HEK293T (cell line): ENCODE results near the gene DOCK9.

Source experiments
- BHLHE40 ChIP-seq: fragments of 450-650 bp; IDR thresholded peaks from 2 replicates; pipeline ENCODE4 v1.6.1; 2016; ENCODE audit warnings: mild to moderate bottlenecking, moderate library complexity, borderline replicate concordance
- FOXA1 ChIP-seq: fragments of 450-650 bp; IDR thresholded peaks from 2 replicates; pipeline ENCODE4 v1.6.1; 2016; ENCODE audit warnings: mild to moderate bottlenecking
- FOXK2 ChIP-seq: fragments of 450-650 bp; IDR thresholded peaks from 2 replicates; pipeline ENCODE4 v1.6.1; 2016; ENCODE audit warnings: mild to moderate bottlenecking
- FOXM1 ChIP-seq: fragments of 450-650 bp; IDR thresholded peaks from 2 replicates; pipeline ENCODE4 v1.6.1; 2017; ENCODE audit warnings: mild to moderate bottlenecking, borderline replicate concordance
- NFRKB ChIP-seq: fragments of 450-650 bp; IDR thresholded peaks from 2 replicates; pipeline ENCODE4 v1.6.1; 2016; ENCODE audit warnings: mild to moderate bottlenecking, moderate library complexity
- SP1 ChIP-seq: fragments of 450-650 bp; IDR thresholded peaks from 2 replicates; pipeline ENCODE4 v1.6.1; 2017
- TARDBP ChIP-seq: fragments of 450-650 bp; IDR thresholded peaks from 2 replicates; pipeline ENCODE4 v1.6.1; 2016
- ZNF384 ChIP-seq: fragments of 450-650 bp; IDR thresholded peaks from 2 replicates; pipeline ENCODE4 v1.6.1; 2016
- TF ChIP-seq, protein P1 (sequence below): fragments of 450-650 bp; IDR thresholded peaks from 2 replicates; pipeline ENCODE4 v1.6.1; 2016

GRCh38 chr13:98781905-98782304 is 196.0 kb downstream of the DOCK9 start:
- TF ChIP-seq ZNF384 (no peak), NFRKB (no peak), FOXA1 (no peak), SP1 (no peak), TARDBP (no peak), BHLHE40 (no peak), FOXK2 (no peak), FOXM1 (no peak)
- TF ChIP-seq, protein P1, sequence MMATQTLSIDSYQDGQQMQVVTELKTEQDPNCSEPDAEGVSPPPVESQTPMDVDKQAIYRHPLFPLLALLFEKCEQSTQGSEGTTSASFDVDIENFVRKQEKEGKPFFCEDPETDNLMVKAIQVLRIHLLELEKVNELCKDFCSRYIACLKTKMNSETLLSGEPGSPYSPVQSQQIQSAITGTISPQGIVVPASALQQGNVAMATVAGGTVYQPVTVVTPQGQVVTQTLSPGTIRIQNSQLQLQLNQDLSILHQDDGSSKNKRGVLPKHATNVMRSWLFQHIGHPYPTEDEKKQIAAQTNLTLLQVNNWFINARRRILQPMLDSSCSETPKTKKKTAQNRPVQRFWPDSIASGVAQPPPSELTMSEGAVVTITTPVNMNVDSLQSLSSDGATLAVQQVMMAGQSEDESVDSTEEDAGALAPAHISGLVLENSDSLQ: no peak
